ENCODE results near the gene POLR2C.

POLR2C gene

GRCh38 chr16:57519796-57520360 lies 57.4 kb downstream of the POLR2C start:
- peak; percentile 57 to 65 for DNase-seq (ENCODE audit: low read depth in 2 of 2)
